ENCODE results near the gene TMTC1.

DNA sequence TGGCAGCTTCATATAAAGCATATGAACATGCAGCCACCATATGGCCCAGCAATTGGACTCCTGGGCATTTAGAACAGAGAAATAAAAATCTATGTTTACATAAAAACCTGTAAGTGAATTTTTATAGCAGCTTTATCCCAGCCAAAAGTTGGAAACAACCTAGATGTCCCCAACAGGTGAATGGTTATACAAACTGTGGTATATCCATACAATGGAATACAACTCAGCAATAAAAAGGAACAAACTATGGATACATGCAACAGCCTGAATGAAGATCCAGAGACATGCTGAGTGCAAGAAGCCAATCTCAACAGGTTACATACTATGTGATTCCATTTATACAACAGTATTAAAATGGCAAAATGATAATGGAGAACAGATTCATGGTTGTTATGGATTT lies 3.7 kb downstream of the TMTC1 start:
- TF ChIP-seq, protein P1, sequence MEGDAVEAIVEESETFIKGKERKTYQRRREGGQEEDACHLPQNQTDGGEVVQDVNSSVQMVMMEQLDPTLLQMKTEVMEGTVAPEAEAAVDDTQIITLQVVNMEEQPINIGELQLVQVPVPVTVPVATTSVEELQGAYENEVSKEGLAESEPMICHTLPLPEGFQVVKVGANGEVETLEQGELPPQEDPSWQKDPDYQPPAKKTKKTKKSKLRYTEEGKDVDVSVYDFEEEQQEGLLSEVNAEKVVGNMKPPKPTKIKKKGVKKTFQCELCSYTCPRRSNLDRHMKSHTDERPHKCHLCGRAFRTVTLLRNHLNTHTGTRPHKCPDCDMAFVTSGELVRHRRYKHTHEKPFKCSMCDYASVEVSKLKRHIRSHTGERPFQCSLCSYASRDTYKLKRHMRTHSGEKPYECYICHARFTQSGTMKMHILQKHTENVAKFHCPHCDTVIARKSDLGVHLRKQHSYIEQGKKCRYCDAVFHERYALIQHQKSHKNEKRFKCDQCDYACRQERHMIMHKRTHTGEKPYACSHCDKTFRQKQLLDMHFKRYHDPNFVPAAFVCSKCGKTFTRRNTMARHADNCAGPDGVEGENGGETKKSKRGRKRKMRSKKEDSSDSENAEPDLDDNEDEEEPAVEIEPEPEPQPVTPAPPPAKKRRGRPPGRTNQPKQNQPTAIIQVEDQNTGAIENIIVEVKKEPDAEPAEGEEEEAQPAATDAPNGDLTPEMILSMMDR (IDR thresholded peaks at IDR 0.05), result no peak
- TF ChIP-seq POLR2A (IDR thresholded peaks at IDR 0.05), result no peak

Measured in body of pancreas (tissue), 4 donors.